Esophagus (tissue), 2 donors: Measurements from ENCODE around the gene PHF23. TPM values are rescaled to one million over a fixed set of nuclear protein-coding genes. Genes with fewer than 3 reads are reported as not detected.
A peak's percentile ranks its signal among the peaks of the same experiment; 100 is the strongest.

Source experiments
- H3K27ac ChIP-seq, 2 donors: one replicate each; pipeline ENCODE4 v1.5.1; 2013; ENCODE audit warnings: low read depth in 2 of 2, mild to moderate bottlenecking in 2 of 2, inconsistent platforms in 1 of 2, low read length in 1 of 2, moderate library complexity in 1 of 2
- H3K27me3 ChIP-seq, 2 donors: one replicate each; pipeline ENCODE4 v1.6.1; 2013; ENCODE audit warnings: low read length in 2 of 2, control low read depth in 1 of 2, mild to moderate bottlenecking in 1 of 2; ENCODE audit not compliant: insufficient read depth in 2 of 2, control insufficient read depth in 1 of 2
- H3K36me3 ChIP-seq, 2 donors: one replicate each; pipeline ENCODE4 v1.6.1; 2013; ENCODE audit warnings: low read length in 1 of 2; ENCODE audit not compliant: control insufficient read depth in 2 of 2, insufficient read depth in 2 of 2
- H3K4me1 ChIP-seq, 2 donors: one replicate each; pipeline ENCODE4 v1.6.1; 2013; ENCODE audit warnings: low read length in 1 of 2; ENCODE audit not compliant: control insufficient read depth in 2 of 2, insufficient read depth in 2 of 2
- H3K4me3 ChIP-seq, 2 donors: one replicate each; pipeline ENCODE4 v1.5.1; 2013; ENCODE audit warnings: low read length in 2 of 2, mild to moderate bottlenecking in 2 of 2, low read depth in 1 of 2, moderate library complexity in 1 of 2
- H3K9me3 ChIP-seq, 2 donors: one replicate each; pipeline ENCODE4 v1.6.1; 2013; ENCODE audit warnings: mild to moderate bottlenecking in 2 of 2, low read depth in 1 of 2, low read length in 1 of 2, moderate library complexity in 1 of 2; ENCODE audit not compliant: control insufficient read depth in 2 of 2, insufficient read depth in 1 of 2
- WGBS, 2 donors: extraction: QIAGEN DNeasy Blood & Tissue Kit; methylation state at CpG; one replicate each; pipeline ENCODE4 v1.1.7; 2013; 5-methylcytosine and 5-hydroxymethylcytosine counted together
- polyA plus RNA-seq, 2 donors: library from polyadenylated mRNA; stranded (reverse); fragments of 200-250 nt; gene quantifications; one replicate each; pipeline ENCODE4 v1.2.3, GENCODE V29; 2013
- donor health status: healthy with polysubstance abuse.
- donor health status: Bipolar disorder and iron deficiency.

The PHF23 gene
- polyA plus RNA-seq, 2 donors: 22.4 to 29.6 TPM

- no peak overlapping the region for H3K27ac ChIP-seq
- peaks cover 0 to 17% of the 10 kb centered on the region in 2 donors for H3K36me3 ChIP-seq
- peak overlapping the region; percentile 47 to 57 for H3K4me3 ChIP-seq
- 50 to 57% methylated on average over 15 of the region's 15 CpGs for WGBS, 2 donors
- no peaks in the 10 kb centered on the region for H3K27me3 ChIP-seq
- no peaks in the 10 kb centered on the region for H3K9me3 ChIP-seq
- H3K4me1 ChIP-seq: peaks cover 3 to 13% of the 10 kb centered on the region in 2 donors
These were observed 33.7 kb downstream of the PHF23 start for GRCh38 chr17:7205561-7205960.

- H3K27ac ChIP-seq: peak overlapping the region; percentile 32 to 77
- peaks cover 3 to 13% of the 10 kb centered on the region in 2 donors for H3K4me1 ChIP-seq
- H3K36me3 ChIP-seq: peaks cover 0 to 17% of the 10 kb centered on the region in 2 donors
- peak overlapping the region; percentile 47 to 57 for H3K4me3 ChIP-seq
- WGBS, 2 donors: 1 to 3% methylated on average over 34 of the region's 34 CpGs
- H3K9me3 ChIP-seq: no peaks in the 10 kb centered on the region
- H3K27me3 ChIP-seq: no peaks in the 10 kb centered on the region
These were observed 34.3 kb downstream of the PHF23 start for GRCh38 chr17:7204828-7205461.

- Histone ChIP-seq H3K4me3 (peak overlapping the region in 1 of 2 donors; percentile 47), H3K27ac (peak overlapping the region in 1 of 2 donors; percentile 77), H3K4me1 (peaks cover 3 to 13% of the 10 kb centered on the region in 2 donors), H3K27me3 (no peaks in the 10 kb centered on the region), H3K9me3 (no peaks in the 10 kb centered on the region), H3K36me3 (peaks cover 0 to 17% of the 10 kb centered on the region in 2 donors)
- 79 to 81% methylated on average over 15 of the region's 15 CpGs for WGBS, 2 donors
These were observed 34.9 kb downstream of the PHF23 start for GRCh38 chr17:7204336-7204735.

GRCh38 chr17:7203391-7203790, 35.9 kb downstream of the PHF23 start:
- Histone ChIP-seq H3K4me1 (peaks cover 2 to 13% of the 10 kb centered on the region in 2 donors), H3K9me3 (no peaks in the 10 kb centered on the region)
- WGBS, 2 donors: 90 to 92% methylated on average over 16 of the region's 16 CpGs

GRCh38 chr17:7196651-7197401, 42.4 kb downstream of the PHF23 start:
- Histone ChIP-seq H3K4me3 (no peak overlapping the region), H3K27me3 (no peaks in the 10 kb centered on the region), H3K4me1 (no peaks in the 10 kb centered on the region), H3K36me3 (peaks cover 0 to 10% of the 10 kb centered on the region in 2 donors), H3K27ac (no peak overlapping the region), H3K9me3 (no peaks in the 10 kb centered on the region)
- 91 to 94% methylated on average over 22 of the region's 22 CpGs for WGBS, 2 donors

More at GRCh38 chr17:7203391-7203790, 35.9 kb downstream of the PHF23 start:
- Histone ChIP-seq H3K27me3 (no peaks in the 10 kb centered on the region), H3K27ac (no peak overlapping the region), H3K36me3 (peaks cover 0 to 17% of the 10 kb centered on the region in 2 donors), H3K4me3 (no peak overlapping the region)

GRCh38 chr17:7195971-7196370, 43.3 kb downstream of the PHF23 start:
- no peaks in the 10 kb centered on the region for H3K4me1 ChIP-seq
- H3K36me3 ChIP-seq: peaks cover 0 to 10% of the 10 kb centered on the region in 2 donors
- no peak overlapping the region for H3K27ac ChIP-seq
- no peak overlapping the region for H3K4me3 ChIP-seq
- no peaks in the 10 kb centered on the region for H3K27me3 ChIP-seq
- H3K9me3 ChIP-seq: no peaks in the 10 kb centered on the region
- WGBS, 2 donors: 92 to 95% methylated on average over 12 of the region's 12 CpGs

- H3K27me3 ChIP-seq: no peaks in the 10 kb centered on the region
- H3K27ac ChIP-seq: no peak overlapping the region
- no peaks in the 10 kb centered on the region for H3K9me3 ChIP-seq
- H3K36me3 ChIP-seq: peaks cover 0 to 10% of the 10 kb centered on the region in 2 donors
- WGBS, 2 donors: 74 to 77% methylated on average over 12 of the region's 12 CpGs
- no peak overlapping the region for H3K4me3 ChIP-seq
- no peaks in the 10 kb centered on the region for H3K4me1 ChIP-seq
These were observed 46.9 kb downstream of the PHF23 start for GRCh38 chr17:7192271-7192937.

- Histone ChIP-seq H3K9me3 (no peaks in the 10 kb centered on the region), H3K27ac (no peak overlapping the region), H3K4me1 (no peaks in the 10 kb centered on the region), H3K27me3 (no peaks in the 10 kb centered on the region), H3K36me3 (peaks cover 0 to 10% of the 10 kb centered on the region in 2 donors), H3K4me3 (no peak overlapping the region)
- 78 to 79% methylated on average over 26 of the region's 26 CpGs for WGBS, 2 donors
These were observed 47.5 kb downstream of the PHF23 start for GRCh38 chr17:7191571-7192270.

- no peaks in the 10 kb centered on the region for H3K27me3 ChIP-seq
- H3K36me3 ChIP-seq: peaks cover 0 to 4% of the 10 kb centered on the region in 2 donors
- no peaks in the 10 kb centered on the region for H3K9me3 ChIP-seq
- H3K4me1 ChIP-seq: no peaks in the 10 kb centered on the region
- WGBS, 2 donors: 92 to 95% methylated on average over 12 of the region's 12 CpGs
- H3K4me3 ChIP-seq: no peak overlapping the region
- no peak overlapping the region for H3K27ac ChIP-seq
These were observed 48.2 kb downstream of the PHF23 start for GRCh38 chr17:7191069-7191468.
